Upper lobe of left lung (tissue), 6 donors: ENCODE results near the gene GOSR1. TPM values are rescaled to one million over a fixed set of nuclear protein-coding genes. Genes with fewer than 3 reads are reported as not detected.
"Not testable (repeated sequence)": the region's sequence is repeated elsewhere in the genome, so short reads cannot be mapped to it uniquely, and the experiment has no call there.

Source experiments
- ATAC-seq, 2 donors: fragments of 200-7000 bp; cut with Tn5 transposase; one replicate each; pipeline ENCODE4 v1.9.1; 2022; ENCODE audit warnings: mild to moderate bottlenecking in 2 of 2, moderate library complexity in 2 of 2; ENCODE audit not compliant: low FRiP score in 2 of 2
- DNase-seq, 2 donors: peaks; one replicate each; pipeline ENCODE4 v3.0.0-alpha.2; 2019 to 2020
- H3K27ac ChIP-seq, 4 donors: fragments of 200-600 bp; sonication (generic); one replicate each; pipeline ENCODE4 v1.5.1; 2016 to 2019
- H3K27me3 ChIP-seq, 4 donors: fragments of 200-600 bp; sonication (generic); one replicate each; pipeline ENCODE4 v1.5.1; 2017 to 2019
- H3K36me3 ChIP-seq, 4 donors: fragments of 200-600 bp; sonication (generic); one replicate each; pipeline ENCODE4 v1.5.1; 2016 to 2019
- H3K4me1 ChIP-seq, 4 donors: fragments of 200-600 bp; sonication (generic); one replicate each; pipeline ENCODE4 v1.5.1; 2018 to 2019
- H3K4me3 ChIP-seq, 4 donors: fragments of 200-600 bp; sonication (generic); one replicate each; pipeline ENCODE4 v1.5.1; 2017 to 2019; ENCODE audit warnings: mild to moderate bottlenecking in 2 of 4, moderate library complexity in 1 of 4
- H3K9me3 ChIP-seq, 4 donors: fragments of 200-600 bp; sonication (generic); one replicate each; pipeline ENCODE4 v1.5.1; 2018 to 2019
- CTCF ChIP-seq, 6 experiments: fragments of 450-650 bp in 4 of 6; fragments of 200-600 bp in 2 of 6; sonication (generic) in 2 of 6; IDR thresholded peaks; one replicate each; pipeline ENCODE4 v1.5.1; 2016 to 2019; ENCODE audit warnings: antibody characterized with exemption in 6 of 6
- EP300 ChIP-seq, 4 donors: sonication (generic); formaldehyde crosslinking; IDR thresholded peaks; one replicate each; pipeline ENCODE4 v1.5.1; 2017; ENCODE audit warnings: antibody characterized with exemption in 4 of 4, control low read depth in 2 of 4
- POLR2A ChIP-seq, 4 donors: fragments of 450-650 bp; IDR thresholded peaks; one replicate each; pipeline ENCODE4 v1.5.1; 2016 to 2017; ENCODE audit warnings: antibody characterized with exemption in 4 of 4, mild to moderate bottlenecking in 2 of 4
- POLR2AphosphoS5 ChIP-seq, 2 donors: sonication (generic); formaldehyde crosslinking; IDR thresholded peaks; one replicate each; pipeline ENCODE4 v1.5.1; 2017; ENCODE audit warnings: antibody characterized with exemption in 2 of 2
- WGBS, 2 donors: methylation state at CpG; one replicate each; pipeline ENCODE4 v1.1.5; 2017 to 2018; 5-methylcytosine and 5-hydroxymethylcytosine counted together
- total RNA-seq, 6 donors: library from RNA; depleted of rRNA in 4 of 6; stranded (reverse); fragments of >200 nt in 4 of 6; gene quantifications; one replicate each; pipeline versions ENCODE4 v1.1.0 to v1.2.1, GENCODE V29; 2016 to 2021
- donor health status: DM: no; HTN: no; CAD: no; lungs with moderate emphysema.
- donor health status: DM: no; HTN: yes; CAD: no; lungs with severe emphysema.

The GOSR1 gene
- total RNA-seq, 6 donors from 2014 or later: 19.9 to 48.8 (median 37.0) TPM

DNA sequence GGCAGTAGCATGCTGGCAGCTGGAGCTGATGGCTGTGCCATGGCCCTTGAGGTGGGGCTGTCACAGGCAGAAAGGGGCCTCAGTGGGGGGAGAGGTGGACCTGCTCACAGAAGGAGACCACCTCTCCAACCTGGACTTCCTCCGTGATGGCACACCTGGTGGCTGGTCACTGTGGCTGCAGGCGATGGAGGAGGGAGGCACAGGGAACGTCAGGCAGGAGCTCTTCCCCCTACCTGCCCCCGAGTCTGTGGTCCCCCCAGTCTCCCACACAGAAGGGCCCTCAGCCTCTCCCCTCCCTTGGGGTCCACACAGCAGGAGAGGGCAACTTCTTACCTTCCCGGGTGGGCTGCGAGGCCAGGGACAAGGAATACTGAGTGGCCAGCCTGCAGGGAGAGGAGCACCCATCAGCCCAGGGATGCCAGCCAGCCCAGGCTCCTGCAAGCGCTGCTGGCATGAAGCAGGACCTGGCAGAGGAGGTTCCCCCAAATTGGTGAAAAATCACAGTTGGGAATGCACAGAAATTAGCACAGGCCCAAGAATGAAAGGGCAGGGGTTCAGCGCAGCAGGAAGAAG, 96.5 kb downstream of the GOSR1 start:
- Histone ChIP-seq H3K36me3 (no peaks in the 10 kb centered on the region), H3K4me1 (no peaks in the 10 kb centered on the region), H3K9me3 (no peaks in the 10 kb centered on the region), H3K4me3 (no peak overlapping the region), H3K27me3 (no peaks in the 10 kb centered on the region), H3K27ac (no peak overlapping the region)
- TF ChIP-seq EP300 (IDR thresholded peaks at IDR 0.05) (no peak), POLR2AphosphoS5 (IDR thresholded peaks at IDR 0.05) (no peak), POLR2A (IDR thresholded peaks at IDR 0.05) (no peak), CTCF (IDR thresholded peaks at IDR 0.05) (no peak)
- DNase-seq (no peak), ATAC-seq (no peak)
- whole genome bisulfite sequencing, 2 donors: 75 to 94% methylated on average over 2 to 7 of the region's 8 CpGs

- ATAC-seq, H3K9me3 ChIP-seq, H3K27me3 ChIP-seq, H3K27ac ChIP-seq, H3K4me3 ChIP-seq, H3K4me1 ChIP-seq, DNase-seq, H3K36me3 ChIP-seq: not testable (repeated sequence)
- WGBS, 2 donors: 79 to 84% methylated on average over 8 to 9 of the region's 9 CpGs
Observed at GRCh38 chr17:30574309-30574708, 97.1 kb downstream of the GOSR1 start.

- 90 to 93% methylated on average over 8 of the region's 10 CpGs for WGBS, 2 donors
- H3K27me3 ChIP-seq, H3K4me1 ChIP-seq, ATAC-seq, H3K9me3 ChIP-seq, DNase-seq, H3K4me3 ChIP-seq, H3K36me3 ChIP-seq, H3K27ac ChIP-seq: not testable (repeated sequence)
Observed at GRCh38 chr17:30574806-30575205, 97.6 kb downstream of the GOSR1 start.

- not testable (repeated sequence) for DNase-seq, H3K36me3 ChIP-seq, H3K4me3 ChIP-seq, H3K27me3 ChIP-seq, H3K4me1 ChIP-seq, ATAC-seq, H3K9me3 ChIP-seq, H3K27ac ChIP-seq
- WGBS, 2 donors: 92 to 93% methylated on average over 14 to 17 of the region's 17 CpGs
Observed at GRCh38 chr17:30575648-30576325, 98.6 kb downstream of the GOSR1 start.

GRCh38 chr17:30576326-30576861, 99.2 kb downstream of the GOSR1 start:
- WGBS, 2 donors: 85 to 94% methylated on average over 19 to 30 of the region's 30 CpGs
- H3K36me3 ChIP-seq: no peaks in the 10 kb centered on the region
- peak in 1 of 2 donors; percentile 61 for DNase-seq
- TF ChIP-seq POLR2A (IDR thresholded peaks at IDR 0.05): no peak
- no peak for TF ChIP-seq EP300 (IDR thresholded peaks at IDR 0.05)
- no peak for TF ChIP-seq CTCF (IDR thresholded peaks at IDR 0.05)
- no peak for TF ChIP-seq POLR2AphosphoS5 (IDR thresholded peaks at IDR 0.05)
- no peak overlapping the region for H3K27ac ChIP-seq
- no peaks in the 10 kb centered on the region for H3K27me3 ChIP-seq
- H3K4me3 ChIP-seq: no peak overlapping the region
- no peaks in the 10 kb centered on the region for H3K9me3 ChIP-seq
- no peaks in the 10 kb centered on the region for H3K4me1 ChIP-seq
- ATAC-seq: no peak

Other genes starting within 250 kb of the GOSR1 start
- 100 to 1,000 TPM in 2 of 6 donors, 10 to 100 TPM in 4; 14.7 to 289 (median 44.8) TPM for gene SLC6A4, start 241.7 kb upstream of the GOSR1 start, total RNA-seq
- 10 to 100 TPM; 16.4 to 33.6 (median 22.4) TPM for gene BLMH, start 185.5 kb upstream of the GOSR1 start, total RNA-seq
- gene TMIGD1, start 143.4 kb upstream of the GOSR1 start, total RNA-seq: not detected
- 100 to 1,000 TPM in 4 of 6 donors, 10 to 100 TPM in 2; 49.4 to 132 (median 104) TPM for gene CPD, start 98.5 kb upstream of the GOSR1 start, total RNA-seq